Caki2 (cell line): Measurements from ENCODE around the gene CRAMP1. TPM values are rescaled to one million over a fixed set of nuclear protein-coding genes. Genes with fewer than 3 reads are reported as not detected.

Experiments used
- DNase-seq: peaks from one replicate; pipeline ENCODE4 v3.0.0-alpha.2; 2015; ENCODE audit warnings: low read depth
- in situ Hi-C: cut with HindIII; loops from 2 replicates; pipeline ENCODE4 v1.10.0; 2016; ENCODE audit warnings: low sequenced_read_pairs, low pct_unique_long_range_greater_than_20kb, mixed read lengths
- total RNA-seq: library from RNA; depleted of rRNA; stranded (reverse); fragments of >200 nt; shearing (Covaris generic); gene quantifications from 2 replicates; pipeline ENCODE4 v1.2.3, GENCODE V29; 2014; ENCODE audit warnings: low replicate concordance; rRNA removed

CRAMP1 gene, protein sequence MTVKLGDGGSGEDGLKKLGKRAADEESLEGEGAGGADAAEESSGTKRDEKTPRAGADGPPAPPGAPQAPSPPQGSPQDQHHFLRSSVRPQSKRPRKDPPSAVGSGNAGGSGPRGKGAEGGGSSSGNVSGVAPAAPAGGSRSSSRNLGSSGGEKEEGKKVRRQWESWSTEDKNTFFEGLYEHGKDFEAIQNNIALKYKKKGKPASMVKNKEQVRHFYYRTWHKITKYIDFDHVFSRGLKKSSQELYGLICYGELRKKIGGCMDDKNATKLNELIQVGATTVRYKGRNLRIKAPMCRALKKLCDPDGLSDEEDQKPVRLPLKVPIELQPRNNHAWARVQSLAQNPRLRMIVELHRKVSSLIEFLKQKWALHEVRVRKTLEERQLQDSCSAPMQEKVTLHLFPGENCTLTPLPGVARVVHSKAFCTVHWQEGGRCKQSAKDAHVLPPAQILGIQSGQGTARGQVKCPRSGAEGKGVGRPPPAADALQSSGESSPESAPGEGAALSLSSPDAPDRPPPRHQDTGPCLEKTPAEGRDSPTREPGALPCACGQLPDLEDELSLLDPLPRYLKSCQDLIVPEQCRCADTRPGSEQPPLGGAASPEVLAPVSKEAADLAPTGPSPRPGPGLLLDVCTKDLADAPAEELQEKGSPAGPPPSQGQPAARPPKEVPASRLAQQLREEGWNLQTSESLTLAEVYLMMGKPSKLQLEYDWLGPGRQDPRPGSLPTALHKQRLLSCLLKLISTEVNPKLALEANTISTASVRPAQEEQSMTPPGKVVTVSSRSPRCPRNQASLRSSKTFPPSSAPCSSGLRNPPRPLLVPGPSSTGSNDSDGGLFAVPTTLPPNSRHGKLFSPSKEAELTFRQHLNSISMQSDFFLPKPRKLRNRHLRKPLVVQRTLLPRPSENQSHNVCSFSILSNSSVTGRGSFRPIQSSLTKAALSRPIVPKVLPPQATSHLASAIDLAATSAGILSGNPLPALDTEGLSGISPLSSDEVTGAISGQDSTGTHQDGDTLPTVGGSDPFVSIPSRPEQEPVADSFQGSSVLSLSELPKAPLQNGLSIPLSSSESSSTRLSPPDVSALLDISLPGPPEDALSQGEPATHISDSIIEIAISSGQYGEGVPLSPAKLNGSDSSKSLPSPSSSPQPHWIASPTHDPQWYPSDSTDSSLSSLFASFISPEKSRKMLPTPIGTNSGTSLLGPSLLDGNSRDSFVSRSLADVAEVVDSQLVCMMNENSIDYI (N-terminal part only)
- 4.1 TPM in 2 replicates for total RNA-seq

DNA sequence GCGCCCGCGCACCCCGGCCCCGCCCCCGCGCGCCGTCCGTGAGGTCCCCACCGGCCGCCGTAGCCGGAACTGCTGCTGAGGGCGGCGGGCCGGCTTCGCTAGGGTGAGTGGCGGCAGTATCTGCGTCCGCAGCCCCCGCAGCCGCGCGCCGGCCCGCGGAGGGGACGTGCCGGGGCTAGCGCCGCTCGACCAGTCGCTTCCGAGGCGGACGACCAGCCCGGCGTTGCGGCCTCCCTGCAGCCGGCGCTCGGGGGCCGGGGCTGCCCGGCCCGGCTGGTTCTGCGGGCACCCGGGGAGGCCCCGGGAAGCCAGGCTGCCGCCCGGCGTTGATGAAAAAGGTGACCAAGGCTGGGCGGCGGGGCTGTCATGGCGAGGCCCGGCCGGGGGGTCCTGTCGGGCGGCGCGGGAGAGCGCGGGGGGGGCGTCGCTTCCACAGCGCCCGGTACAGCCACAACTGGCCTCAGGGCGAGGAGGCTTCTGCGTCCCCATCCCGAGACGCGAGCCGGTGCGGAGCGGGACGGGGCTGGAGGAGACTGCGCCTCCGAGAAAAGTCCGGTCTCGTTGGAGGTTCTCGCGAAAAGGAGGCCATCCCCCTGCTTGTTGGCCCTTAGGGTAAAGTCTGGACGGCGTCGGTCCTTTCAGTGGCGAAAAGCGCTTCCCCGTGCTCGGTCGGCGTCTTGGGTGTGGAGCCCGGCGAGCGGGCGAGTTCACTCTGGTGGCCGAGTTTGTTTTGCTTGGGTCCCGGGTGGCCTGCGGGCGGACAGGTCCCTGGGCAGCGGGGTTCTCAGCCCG is at the start of gene CRAMP1:
CRAMP1 (plus strand) TSS at position 41 of the 792 bp plus-strand sequence. CDS start 2,280 bp downstream, outside the sequence.
- in situ Hi-C loops, result no loop called here
- peak; percentile 25 for DNase-seq

DNA sequence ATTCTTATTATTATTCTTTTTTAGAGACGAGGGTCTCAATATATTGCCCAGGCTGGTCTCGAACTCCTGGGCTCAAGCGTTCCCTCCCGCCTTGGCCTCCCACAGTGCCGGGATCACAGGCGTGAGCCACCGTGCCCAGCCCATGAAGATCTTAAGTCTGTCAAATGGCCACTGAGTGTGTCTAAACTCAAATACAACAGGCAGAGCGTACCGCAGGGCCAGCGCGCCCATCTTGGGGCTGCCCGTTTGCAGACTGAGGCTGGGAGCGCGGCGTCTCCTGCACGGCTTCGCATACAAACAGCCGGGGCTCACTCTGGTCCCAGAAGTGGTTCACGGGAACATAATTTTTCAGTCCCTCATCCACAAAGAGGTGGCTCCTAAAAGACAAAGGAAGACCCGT is 48.4 kb upstream of the CRAMP1 start:
- no peak for DNase-seq
- in situ Hi-C loops, result no loop called here

DNA sequence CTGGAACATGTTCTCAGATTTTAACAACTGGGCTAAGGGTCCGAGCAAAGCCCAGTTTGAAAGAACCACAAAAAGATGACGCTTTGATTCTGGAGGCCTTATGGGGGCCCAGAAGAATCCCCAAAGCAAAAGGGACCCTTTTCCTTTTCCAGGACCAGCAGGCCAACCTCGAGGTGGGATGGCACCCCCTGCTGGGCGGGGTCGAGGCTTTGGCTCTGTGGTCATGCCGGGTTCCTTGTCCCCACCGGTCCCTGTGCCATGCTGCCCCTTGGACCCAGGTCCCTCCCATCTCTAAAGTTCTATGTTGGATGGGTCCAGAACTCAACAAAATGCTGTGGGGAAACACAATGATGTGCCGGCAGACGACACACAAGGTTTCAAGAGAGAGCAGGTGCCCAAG is 47.8 kb upstream of the CRAMP1 start:
- in situ Hi-C loops, result no loop called here
- no peak for DNase-seq

DNA sequence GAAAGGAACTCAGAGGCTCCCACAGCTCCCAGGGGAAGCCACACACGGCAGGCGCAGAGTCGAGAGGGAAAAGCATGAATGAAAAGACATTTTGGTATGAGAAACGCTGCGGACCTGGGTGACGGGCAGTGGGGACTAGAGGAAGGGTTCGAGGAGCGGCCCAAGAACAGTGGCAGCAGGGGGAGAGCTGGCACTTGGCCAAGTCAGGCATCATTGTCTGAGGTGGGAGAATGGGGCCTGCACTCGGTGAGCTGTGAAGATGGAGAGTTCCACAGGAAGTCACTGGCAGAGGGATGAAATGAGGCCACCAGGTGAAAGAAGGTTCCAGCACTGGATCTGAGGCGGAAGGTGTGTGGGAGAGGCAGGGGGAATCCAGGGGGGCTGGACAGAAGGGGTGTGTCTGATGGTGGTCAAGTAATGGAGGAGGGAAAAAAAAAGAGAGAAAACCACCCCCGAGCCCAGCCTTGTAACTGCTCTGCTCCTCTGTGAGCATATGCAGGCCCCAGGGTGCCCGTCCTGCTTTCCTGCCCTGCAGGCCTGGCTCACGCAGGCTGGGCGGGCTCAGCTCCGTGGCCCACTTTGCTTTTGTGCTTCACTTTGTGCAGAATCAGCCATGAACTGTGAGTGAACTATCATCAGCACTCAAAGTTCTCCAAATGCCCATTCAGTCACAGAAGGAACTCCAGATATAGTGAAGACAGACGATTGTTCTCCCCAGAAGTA is 46.9 kb upstream of the CRAMP1 start:
- no peak for DNase-seq
- in situ Hi-C loops, result no loop called here

DNA sequence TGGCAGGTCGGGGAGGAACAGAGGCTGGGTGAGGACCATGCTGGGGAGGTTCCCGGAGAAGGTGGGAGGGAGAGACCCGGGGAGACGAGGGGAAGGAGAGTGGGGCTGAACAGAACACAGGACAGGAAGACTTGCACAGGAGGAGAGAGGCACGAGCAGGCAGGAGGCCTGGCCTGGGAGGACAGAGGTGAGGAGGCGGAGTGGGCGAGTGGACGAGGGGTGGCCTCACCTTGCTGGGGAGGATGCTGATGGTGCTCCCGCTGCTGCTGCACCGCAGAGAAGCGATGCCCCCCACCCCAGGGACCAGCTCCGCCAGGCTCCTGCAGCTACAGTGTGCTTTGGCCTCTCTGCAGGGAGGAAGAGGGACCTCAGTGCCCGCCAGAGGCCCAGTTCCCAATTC is 44.2 kb upstream of the CRAMP1 start:
- in situ Hi-C loops, result no loop called here
- no peak for DNase-seq

DNA sequence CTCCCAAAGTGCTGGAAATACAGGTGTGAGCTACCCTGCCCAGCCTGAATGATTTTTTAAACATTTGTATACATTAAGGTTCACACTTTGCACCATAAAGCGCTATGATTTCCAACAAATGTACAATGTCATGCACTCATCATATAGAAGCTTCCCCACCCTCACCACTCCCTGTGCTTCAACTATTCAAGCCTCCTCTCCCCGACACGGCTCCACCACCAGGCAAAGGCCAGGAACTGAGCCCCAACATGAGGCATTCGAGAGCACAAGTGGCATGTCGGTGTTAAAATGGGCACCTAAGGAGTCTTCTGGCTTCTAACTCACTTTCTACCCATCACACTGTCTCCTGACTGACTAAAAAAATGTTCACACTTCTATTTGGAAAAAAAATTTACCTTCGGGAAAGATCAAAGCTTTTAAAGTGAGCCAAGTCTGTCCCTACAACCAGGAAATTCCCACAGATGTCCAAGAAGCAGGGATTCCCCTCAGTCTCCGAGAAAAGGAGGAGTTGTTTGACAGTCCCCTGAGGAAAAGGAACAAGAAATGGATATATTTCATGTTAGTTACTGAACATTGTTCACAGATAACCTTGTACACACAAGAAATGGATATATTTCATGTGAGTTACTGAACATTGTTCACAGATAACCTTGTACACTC is 41.0 kb upstream of the CRAMP1 start:
- in situ Hi-C loops, result no loop called here
- DNase-seq, result no peak

DNA sequence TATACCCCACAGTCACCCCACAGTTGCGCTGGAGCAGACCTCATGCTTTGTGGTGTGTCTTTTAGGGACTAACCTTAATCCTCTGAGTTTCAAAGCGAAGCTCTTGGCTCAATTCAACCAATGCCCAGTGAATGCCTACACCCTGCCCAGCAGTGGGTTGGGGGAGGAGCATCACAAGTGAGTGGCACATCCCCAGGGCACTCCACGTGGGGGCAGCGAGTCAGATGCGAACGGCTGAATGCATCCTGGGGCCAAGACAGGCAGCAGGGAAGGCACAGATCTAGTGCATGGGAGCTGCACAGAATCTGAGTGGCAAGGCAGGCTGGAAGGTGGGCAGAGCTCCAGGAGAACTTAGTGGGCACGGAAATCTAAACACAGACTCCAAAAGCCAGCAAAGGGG is 39.5 kb upstream of the CRAMP1 start:
- peak; percentile 53 for DNase-seq

DNA sequence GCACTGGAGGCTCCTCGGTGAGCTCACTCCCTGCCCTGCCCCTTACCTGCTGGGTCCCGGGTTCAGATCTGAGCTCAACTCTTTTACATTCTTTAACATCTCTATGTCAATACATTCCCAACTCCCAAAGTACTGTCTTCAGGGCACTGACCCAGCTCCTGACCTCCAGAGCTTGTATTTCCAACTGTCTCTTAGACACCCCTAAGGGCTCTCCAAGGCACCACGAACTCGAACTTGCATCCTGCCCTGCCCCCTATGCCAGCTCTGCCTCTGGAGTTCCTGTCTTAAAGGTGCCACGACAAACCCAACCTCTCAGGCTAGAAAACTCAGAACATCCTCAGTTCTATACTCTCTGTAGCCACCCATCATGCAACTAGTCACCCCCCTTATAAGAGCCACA is 38.9 kb upstream of the CRAMP1 start:
- in situ Hi-C loops, result no loop called here
- DNase-seq, result no peak

More for the DNA sequence above, 39.5 kb upstream of the CRAMP1 start:
- in situ Hi-C loops, result no loop called here

DNA sequence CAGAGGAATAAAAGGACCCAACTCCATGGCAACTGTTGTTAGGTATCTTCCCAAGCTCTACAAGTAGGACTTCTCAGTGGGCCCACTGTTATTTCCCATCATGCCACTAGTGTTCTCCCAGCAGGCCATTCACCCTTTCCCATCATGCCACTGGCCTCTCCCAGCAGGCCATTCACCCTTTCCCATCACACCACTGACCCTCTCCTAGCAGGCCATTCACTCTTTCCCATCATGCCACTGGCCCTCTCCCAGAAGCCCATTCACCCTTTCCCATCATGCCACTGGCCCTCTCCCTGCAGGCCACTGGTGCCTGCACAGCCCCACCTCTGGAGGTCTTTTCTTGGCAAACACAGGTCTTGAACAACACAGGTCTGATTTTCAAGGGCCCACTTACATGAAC is 36.6 kb upstream of the CRAMP1 start:
- in situ Hi-C loops, result no loop called here
- DNase-seq, result no peak

DNA sequence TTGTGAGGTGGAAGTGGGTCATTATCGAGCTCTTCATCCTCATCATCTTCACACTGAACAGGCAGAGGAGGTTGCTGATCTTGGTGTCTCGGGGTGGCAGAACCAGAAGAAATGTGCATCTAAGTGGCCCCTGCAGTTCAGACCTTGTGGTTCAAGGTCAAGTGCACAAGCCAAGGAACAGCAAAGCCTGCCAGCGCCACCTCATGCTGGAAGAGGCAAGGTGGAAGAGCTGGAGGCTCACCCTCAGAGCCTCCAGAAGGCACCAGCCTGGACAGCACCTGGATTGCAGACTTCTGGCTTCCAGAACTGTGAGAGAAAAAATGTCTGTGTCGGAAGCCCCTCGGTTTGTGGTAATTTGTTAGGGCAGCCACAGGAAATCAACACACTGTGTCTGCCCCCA is 32.9 kb upstream of the CRAMP1 start:
- in situ Hi-C loops, result no loop called here
- DNase-seq, result no peak

DNA sequence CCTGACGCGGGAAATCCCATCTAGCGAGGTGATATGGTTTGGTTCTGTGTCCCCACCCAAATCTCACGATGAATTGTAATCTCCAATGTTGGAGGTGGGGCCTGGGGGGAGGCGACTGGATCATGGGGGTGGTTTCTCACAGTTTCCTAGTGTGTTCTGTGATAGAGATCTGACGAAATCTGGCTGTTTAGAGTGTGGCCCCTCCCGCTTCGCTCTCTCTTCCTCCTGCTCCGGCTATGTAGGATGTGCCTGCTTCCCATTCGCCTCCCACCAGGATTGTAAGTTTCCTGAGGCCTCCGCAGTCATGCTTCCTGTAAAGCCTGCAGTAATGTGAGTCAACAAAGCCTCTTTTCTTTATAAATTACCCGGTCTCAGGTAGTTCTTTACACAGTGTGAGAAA is 31.9 kb upstream of the CRAMP1 start:
- no peak for DNase-seq
- in situ Hi-C loops, result no loop called here

DNA sequence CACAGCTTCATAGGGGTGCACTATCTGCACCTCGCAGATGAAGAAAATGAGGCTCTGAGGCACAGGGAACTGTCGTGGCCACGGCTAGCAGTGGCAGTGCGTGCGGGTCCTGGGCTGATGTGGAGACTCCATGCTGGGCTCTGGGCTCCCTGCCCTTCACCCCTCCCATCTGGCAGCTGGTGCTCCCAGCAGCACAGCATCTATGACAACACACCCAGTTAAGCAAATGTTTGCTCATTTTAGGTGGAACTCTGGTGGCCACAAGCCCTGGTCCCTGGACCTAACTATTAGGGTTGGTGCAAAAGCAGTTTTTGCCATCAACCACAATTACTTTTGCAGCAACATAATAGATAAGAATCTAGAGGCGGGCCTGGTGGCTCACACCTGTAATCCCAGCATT is 31.2 kb upstream of the CRAMP1 start:
- in situ Hi-C loops, result no loop called here
- no peak for DNase-seq

DNA sequence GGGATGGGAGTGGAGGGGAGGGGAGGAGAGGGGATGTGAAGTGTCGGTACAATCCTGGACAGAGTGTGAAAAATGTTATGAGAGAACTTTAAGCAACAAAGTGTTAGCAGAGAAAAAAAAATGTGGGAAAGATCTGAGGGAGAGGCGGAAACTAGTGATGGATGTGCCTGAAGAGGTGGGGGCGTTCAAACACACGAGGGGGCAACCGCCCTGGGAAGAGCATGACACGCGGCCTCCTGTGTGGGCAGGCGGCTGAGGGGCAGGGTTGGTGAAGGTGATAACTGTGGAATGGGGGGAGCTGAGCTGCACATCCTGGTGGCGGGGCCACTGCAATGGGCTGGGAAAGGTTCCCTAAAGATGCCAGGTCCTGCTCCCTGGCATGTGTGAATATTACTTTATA is 30.4 kb upstream of the CRAMP1 start:
- DNase-seq, result no peak
- in situ Hi-C loops, result no loop called here

DNA sequence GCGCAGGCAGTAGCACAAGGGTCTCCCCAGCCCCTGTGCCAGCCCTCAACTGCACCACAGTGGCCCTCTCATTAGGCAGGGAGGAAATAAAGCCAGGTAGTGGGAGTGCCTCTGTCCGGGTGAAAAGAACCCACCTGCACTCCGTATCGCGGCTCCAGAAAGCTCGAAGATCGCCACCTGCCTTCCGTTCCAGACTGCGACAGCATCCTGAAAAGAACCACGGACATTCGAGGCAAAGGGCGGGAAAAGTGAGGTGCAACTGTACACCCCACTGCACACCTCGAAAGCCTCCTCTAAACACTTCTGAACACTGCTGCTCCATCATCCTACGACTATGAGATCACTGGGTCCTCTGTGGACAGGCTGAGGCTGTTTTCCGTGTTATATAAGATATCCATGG is 29.0 kb upstream of the CRAMP1 start:
- DNase-seq, result no peak
- in situ Hi-C loops, result no loop called here

DNA sequence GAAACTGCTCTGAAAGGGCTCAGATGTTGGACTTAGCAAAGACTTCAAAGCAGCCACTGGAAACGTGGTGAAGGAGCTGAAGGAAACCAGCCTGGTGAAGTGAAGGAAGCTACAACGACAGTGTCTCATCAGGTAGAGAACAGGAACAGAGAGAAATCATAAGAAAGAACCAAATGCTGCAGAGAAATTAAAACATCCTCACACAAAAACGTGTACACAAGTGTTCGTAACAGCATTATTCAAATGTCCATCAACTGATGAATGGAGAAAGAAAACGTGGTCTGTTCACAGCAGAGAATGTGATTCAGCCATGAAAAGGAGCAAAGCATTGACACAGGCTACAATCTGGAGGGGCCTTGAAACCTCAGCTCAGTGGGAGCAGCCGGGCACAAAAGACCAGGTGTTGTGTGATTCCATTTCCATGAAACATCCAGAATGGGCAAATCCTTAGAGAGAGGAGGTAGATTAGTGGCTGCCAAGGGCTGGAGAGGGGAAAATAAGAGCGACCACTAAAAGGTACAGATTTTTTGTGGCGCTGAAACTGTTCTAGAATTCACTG is 27.2 kb upstream of the CRAMP1 start:
- in situ Hi-C loops, result no loop called here
- DNase-seq, result no peak

DNA sequence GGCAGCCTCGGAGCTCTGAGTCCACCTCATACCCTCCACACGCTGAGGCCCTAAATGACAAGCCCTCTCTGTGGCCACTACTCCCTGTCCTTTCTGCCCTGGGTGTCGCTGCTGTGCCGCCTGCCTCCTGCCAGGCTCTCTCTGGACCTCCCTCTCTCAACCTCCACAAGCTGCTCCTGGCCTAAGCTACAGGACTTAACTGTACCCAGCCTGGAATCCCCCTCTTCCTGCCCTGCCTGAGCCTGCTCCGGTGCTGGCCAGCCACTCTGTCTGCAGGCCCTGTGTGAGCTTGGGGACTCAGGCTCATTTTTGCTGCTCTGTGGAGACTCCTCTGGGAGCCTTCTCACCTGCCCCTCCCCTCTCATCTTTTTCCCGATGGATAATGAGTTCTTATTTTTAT is 21.8 kb upstream of the CRAMP1 start:
- in situ Hi-C loops, result no loop called here
- DNase-seq, result no peak
